Thyroid gland (tissue), 4 donors: ENCODE results near the gene DENND1A. TPM values are rescaled to one million over a fixed set of nuclear protein-coding genes. Genes with fewer than 3 reads are reported as not detected.

ENCODE experiments used
- DNase-seq, 2 donors: peaks; one replicate each; pipeline ENCODE4 v3.0.0-alpha.2; 2019
- H3K27ac ChIP-seq, 3 donors: fragments of 200-600 bp; sonication (generic); 1 replicate in 2 of 3; 2 replicates in 1 of 3; pipeline ENCODE4 v1.5.1; 2016 to 2019; ENCODE audit warnings: mild to moderate bottlenecking in 1 of 3, moderate library complexity in 1 of 3
- H3K27me3 ChIP-seq: fragments of 200-600 bp; sonication (generic); one replicate; pipeline ENCODE4 v1.5.1; 2019
- H3K36me3 ChIP-seq, 2 donors: fragments of 200-600 bp; sonication (generic); one replicate each; pipeline ENCODE4 v1.5.1; 2016 to 2019
- H3K4me1 ChIP-seq, 2 donors: fragments of 200-600 bp; sonication (generic); one replicate each; pipeline ENCODE4 v1.5.1; 2017 to 2019
- H3K4me3 ChIP-seq, 3 donors: fragments of 200-600 bp; sonication (generic); replicated peaks in 1 of 3; 1 replicate in 2 of 3; 2 replicates in 1 of 3; pipeline ENCODE4 v1.5.1; 2016; ENCODE audit warnings: mild to moderate bottlenecking in 1 of 3
- H3K9me3 ChIP-seq: fragments of 200-600 bp; sonication (generic); one replicate; pipeline ENCODE4 v1.5.1; 2017
- POLR2A ChIP-seq, 2 donors: fragments of 450-650 bp; IDR thresholded peaks; one replicate each; pipeline ENCODE4 v1.6.1; 2017; ENCODE audit warnings: antibody characterized with exemption in 2 of 2, mild to moderate bottlenecking in 2 of 2, moderate library complexity in 1 of 2
- WGBS, 2 donors: methylation state at CpG; one replicate each; pipeline ENCODE4 v1.1.5; 2017; 5-methylcytosine and 5-hydroxymethylcytosine counted together
- intact Hi-C: fragments of 100-400 bp; cut with DNase I; formaldehyde crosslinking; loops from one replicate; pipeline ENCODE4 v1.15.1; 2023
- total RNA-seq, 4 donors: library from RNA; depleted of rRNA; stranded (reverse); fragments of >200 nt; gene quantifications; one replicate each; pipeline ENCODE4 v1.2.3, GENCODE V29; 2016
- TF ChIP-seq, protein P1 (sequence below), 6 experiments: fragments of 200-600 bp in 3 of 6; fragments of 450-650 bp in 3 of 6; sonication (generic) in 3 of 6; IDR thresholded peaks; one replicate each; pipeline ENCODE4 v1.5.1; 2016 to 2019; ENCODE audit warnings: antibody characterized with exemption in 6 of 6, mild to moderate bottlenecking in 2 of 6, inconsistent platforms in 1 of 6, moderate library complexity in 1 of 6

DENND1A gene
- total RNA-seq, 4 donors from 2014 or later: 18.8 to 34.4 (median 28.2) TPM

DNA sequence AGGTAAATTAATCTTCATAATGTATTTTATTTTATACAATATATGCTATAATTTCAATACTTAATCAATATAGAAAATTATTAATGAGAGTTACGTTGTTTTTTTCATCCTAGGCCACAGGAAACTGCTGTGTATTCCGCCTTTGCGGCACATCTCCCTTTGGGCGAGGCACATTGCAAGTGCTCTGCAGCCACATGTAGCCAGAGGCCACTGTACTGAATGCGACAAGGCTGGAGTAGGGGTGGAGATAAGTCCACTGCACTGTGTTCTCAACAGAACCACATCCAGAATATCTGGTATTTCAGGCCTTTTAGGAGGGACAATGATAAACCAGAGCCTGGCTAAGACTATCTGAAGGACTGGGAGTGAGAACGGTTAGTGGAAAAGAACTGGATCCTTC is 439.2 kb downstream of the DENND1A start:
- intact Hi-C loops: no loop called here
- WGBS, 2 donors: 97% methylated on average over 6 of the region's 6 CpGs
- Histone ChIP-seq H3K36me3 (no peaks in the 10 kb centered on the region), H3K27me3 (no peaks in the 10 kb centered on the region), H3K27ac (no peak overlapping the region), H3K4me1 (no peaks in the 10 kb centered on the region), H3K4me3 (no peak overlapping the region), H3K9me3 (no peaks in the 10 kb centered on the region)
- no peak for DNase-seq
- no peak for TF ChIP-seq POLR2A (IDR thresholded peaks at IDR 0.05)

DNA sequence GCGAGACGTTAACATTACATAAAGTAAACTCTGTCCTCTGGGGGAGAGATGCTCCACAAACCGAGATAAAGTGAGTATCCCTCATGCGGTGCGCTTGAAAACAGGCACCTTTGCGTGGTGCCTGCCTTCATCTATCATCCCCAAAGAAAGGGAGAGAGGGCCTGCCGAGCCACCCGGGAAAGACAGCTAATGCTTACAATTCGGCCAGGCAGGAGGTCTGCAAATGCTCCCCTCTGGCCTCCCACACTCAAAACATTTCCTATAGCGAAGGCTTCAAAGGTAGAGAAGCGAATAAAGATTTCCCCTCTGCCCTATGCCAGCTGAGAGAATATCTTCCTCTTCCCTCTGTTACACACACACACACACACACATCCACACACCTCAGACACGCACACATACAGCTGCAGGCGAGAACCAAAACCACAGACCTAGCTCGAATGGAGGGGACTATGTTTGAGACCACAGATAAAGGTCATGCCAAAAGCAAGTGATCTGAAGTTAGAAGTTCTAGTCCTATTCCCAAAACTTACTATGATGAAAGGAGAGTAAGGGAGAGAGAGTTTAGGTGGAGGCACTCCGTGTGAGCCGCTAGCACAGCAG is 441.1 kb downstream of the DENND1A start:
- no peaks in the 10 kb centered on the region for H3K9me3 ChIP-seq
- H3K4me1 ChIP-seq: no peaks in the 10 kb centered on the region
- H3K4me3 ChIP-seq: no peak overlapping the region
- no peak for TF ChIP-seq POLR2A (IDR thresholded peaks at IDR 0.05)
- TF ChIP-seq, protein P1, sequence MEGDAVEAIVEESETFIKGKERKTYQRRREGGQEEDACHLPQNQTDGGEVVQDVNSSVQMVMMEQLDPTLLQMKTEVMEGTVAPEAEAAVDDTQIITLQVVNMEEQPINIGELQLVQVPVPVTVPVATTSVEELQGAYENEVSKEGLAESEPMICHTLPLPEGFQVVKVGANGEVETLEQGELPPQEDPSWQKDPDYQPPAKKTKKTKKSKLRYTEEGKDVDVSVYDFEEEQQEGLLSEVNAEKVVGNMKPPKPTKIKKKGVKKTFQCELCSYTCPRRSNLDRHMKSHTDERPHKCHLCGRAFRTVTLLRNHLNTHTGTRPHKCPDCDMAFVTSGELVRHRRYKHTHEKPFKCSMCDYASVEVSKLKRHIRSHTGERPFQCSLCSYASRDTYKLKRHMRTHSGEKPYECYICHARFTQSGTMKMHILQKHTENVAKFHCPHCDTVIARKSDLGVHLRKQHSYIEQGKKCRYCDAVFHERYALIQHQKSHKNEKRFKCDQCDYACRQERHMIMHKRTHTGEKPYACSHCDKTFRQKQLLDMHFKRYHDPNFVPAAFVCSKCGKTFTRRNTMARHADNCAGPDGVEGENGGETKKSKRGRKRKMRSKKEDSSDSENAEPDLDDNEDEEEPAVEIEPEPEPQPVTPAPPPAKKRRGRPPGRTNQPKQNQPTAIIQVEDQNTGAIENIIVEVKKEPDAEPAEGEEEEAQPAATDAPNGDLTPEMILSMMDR (IDR thresholded peaks at IDR 0.05): no peak
- no peak for DNase-seq
- intact Hi-C loops: no loop called here
- WGBS, 2 donors: 78 to 80% methylated on average over 16 of the region's 16 CpGs
- no peaks in the 10 kb centered on the region for H3K27me3 ChIP-seq
- H3K27ac ChIP-seq: no peak overlapping the region
- H3K36me3 ChIP-seq: no peaks in the 10 kb centered on the region

DNA sequence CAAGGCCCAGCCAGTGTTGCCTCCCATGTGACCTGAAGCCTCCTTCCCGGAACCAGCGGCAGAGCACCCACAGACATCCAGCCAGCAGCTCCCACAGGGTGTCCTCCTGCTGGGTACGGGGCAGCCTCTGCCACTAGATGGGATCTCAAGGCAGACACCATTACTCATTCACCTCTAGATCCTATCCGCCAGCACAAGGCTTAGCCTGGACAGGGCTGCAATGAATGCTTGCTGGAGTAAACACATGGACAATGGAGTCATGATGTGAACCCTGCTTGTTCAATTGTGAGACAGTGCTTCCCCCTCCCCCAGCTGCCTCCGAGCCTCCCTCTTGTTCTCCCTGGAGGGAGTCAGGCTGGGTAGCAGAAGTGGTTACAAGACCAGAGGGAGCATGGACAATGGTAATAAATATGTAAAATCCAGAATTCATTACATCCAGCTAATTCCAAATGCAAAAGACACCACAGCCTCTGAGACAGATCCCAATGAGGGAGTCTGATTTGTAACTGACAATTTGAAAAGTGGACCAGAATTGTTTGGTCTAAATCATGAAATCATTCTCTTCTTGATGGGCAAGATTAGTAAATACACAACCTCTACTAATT is 441.9 kb downstream of the DENND1A start:
- H3K4me1 ChIP-seq: no peaks in the 10 kb centered on the region
- WGBS, 2 donors: 92 to 96% methylated on average over 5 of the region's 5 CpGs
- no peaks in the 10 kb centered on the region for H3K36me3 ChIP-seq
- no peaks in the 10 kb centered on the region for H3K9me3 ChIP-seq
- intact Hi-C loops: no loop called here
- no peak overlapping the region for H3K4me3 ChIP-seq
- TF ChIP-seq, protein P1 (IDR thresholded peaks at IDR 0.05): no peak
- no peak for TF ChIP-seq POLR2A (IDR thresholded peaks at IDR 0.05)
- no peak overlapping the region for H3K27ac ChIP-seq
- no peaks in the 10 kb centered on the region for H3K27me3 ChIP-seq
- DNase-seq: no peak

DNA sequence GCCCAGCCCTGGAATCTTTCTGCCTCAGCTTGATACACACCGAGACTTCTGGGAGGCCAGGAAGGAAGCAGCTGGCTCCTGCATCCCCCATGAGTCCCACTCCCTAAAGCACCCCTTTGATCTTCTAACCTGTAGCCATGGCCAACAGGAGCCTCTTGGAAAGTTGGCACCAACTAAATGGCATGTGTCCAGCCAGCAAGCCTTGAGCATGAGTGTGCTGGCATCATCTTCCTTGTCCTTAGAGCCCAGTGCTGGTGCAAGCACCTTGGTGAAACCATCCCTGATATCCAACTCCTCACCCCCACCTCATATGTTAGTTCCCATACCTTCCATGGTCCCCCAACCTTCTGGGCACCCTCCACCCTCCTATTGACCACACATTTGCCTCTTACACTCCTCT is 443.5 kb downstream of the DENND1A start:
- no peak overlapping the region for H3K27ac ChIP-seq
- DNase-seq: no peak
- no peaks in the 10 kb centered on the region for H3K27me3 ChIP-seq
- no peaks in the 10 kb centered on the region for H3K4me1 ChIP-seq
- H3K4me3 ChIP-seq: no peak overlapping the region
- WGBS, 2 donors: 100% methylated on average over 1 of the region's 1 CpG; no CpG with 5 or more reads in 1 of the 2 donors
- no peak for TF ChIP-seq POLR2A (IDR thresholded peaks at IDR 0.05)
- TF ChIP-seq, protein P1 (IDR thresholded peaks at IDR 0.05): no peak
- no peaks in the 10 kb centered on the region for H3K9me3 ChIP-seq
- intact Hi-C loops: no loop called here
- no peaks in the 10 kb centered on the region for H3K36me3 ChIP-seq

DNA sequence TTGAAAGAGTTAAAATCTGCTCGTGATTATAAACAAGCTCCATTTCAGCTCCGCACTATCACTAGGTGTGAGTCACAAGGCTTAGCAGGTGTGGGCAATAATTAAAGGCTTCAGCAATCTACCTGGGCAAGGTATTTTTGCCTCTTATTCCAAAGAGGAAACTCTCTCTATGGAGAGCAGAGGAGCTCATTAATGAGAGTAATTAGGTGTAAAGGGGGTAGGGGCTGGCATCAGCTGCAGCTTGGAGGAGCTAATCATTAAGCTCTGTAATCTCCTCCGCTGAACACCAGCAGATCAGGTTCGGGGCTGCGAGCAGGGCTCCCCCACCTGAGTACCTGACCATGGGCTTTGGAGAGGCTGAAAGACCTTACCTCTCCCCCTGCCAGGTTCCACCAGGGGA is 444.7 kb downstream of the DENND1A start:
- H3K36me3 ChIP-seq: no peaks in the 10 kb centered on the region
- 86 to 87% methylated on average over 5 of the region's 5 CpGs for WGBS, 2 donors
- DNase-seq: no peak
- no peak for TF ChIP-seq POLR2A (IDR thresholded peaks at IDR 0.05)
- TF ChIP-seq, protein P1 (IDR thresholded peaks at IDR 0.05): no peak
- H3K4me1 ChIP-seq: no peaks in the 10 kb centered on the region
- H3K27me3 ChIP-seq: no peaks in the 10 kb centered on the region
- intact Hi-C loops: no loop called here
- H3K4me3 ChIP-seq: no peak overlapping the region
- H3K9me3 ChIP-seq: no peaks in the 10 kb centered on the region
- H3K27ac ChIP-seq: no peak overlapping the region
